ENCODE data around the gene ZDHHC14.

ZDHHC14 gene

DNA sequence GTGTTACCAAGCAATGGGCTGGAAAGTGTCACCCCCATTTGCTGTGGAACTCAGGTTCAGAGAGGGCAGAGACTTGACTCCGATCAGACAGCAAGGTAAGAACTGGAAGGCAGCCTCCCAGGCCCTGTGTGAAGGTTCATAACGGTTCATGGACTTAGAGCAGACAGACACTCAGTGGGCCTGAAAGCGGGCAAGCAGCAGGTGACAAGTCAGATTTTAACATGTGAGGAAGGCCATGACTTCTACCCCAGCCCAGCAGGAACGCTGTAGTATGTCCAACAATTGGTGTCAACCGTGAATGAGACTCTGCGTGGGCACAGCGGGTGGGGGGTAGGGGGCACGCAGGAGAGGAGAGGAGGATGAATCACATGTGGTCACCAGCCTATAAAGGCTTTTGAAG, 224.5 kb downstream of the ZDHHC14 start:
- DNase-seq: no peak

- DNase-seq: no peak
Measured at GRCh38 chr6:157606516-157606915, 225.5 kb downstream of the ZDHHC14 start.

GRCh38 chr6:157607317-157608109, 226.5 kb downstream of the ZDHHC14 start:
- DNase-seq: no peak

DNA sequence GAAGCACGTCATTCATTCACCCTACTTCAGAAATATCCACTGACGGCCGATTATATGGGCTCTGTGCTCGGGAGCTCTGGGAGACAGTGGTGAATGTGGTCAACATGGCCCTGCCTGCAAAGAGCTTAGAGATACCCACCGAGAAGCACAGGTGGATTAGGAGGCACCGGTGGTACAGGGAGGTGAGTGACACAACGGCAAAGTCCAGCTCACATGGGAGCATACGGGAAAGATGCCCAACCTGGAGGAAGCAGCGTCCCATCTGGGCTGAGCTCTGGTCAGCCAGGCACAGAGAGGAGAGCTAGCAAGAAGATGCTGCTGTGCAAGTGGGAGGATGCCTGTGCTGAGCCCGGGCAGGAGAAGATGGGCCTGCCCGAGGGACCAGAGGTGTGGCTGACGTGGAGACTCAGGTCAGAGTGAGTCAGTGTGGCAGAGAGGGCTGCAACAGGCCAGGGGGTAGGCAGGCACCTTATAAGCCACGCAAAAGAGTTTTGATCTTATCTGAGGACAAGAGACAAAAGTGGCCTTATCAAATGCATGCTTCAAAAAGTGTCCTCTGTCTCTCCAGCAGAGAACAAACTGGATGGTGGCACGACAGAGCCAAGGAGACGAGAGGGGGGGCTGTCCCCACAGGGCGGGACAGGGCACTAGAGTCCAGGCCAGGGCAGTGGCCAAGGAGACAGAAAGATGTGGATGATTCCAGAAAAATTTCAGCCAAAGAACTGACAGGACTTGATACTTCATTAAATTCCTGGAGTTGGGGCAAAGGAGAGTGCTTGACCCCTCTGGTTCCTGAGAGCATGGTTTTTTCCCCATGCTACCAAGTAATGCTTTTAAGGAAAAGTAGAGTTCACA, 227.5 kb downstream of the ZDHHC14 start:
- no peak for DNase-seq

DNA sequence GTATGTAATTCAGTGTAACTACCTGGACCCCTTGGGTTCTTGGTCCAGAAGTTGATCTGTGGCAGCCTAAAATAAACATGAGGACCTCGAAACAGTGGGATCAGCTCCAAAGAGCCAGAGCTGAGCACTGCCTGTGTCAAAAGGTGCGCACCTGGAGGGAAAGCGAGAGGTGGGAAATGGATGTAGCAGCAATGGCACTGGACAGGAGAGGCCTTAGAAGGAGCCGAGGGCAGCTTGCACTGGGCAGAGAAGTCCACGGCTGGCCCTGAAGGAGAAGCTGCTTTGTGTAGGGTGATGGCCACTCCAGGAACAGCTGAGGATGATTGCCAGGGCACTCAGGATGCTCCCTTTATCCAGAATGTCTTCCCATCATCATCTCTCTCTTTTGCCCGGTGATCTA, 228.1 kb downstream of the ZDHHC14 start:
- no peak for DNase-seq

GRCh38 chr6:157609556-157609955, 228.6 kb downstream of the ZDHHC14 start:
- DNase-seq: no peak

- DNase-seq: no peak
Measured at GRCh38 chr6:157610451-157610999, 229.5 kb downstream of the ZDHHC14 start.

DNA sequence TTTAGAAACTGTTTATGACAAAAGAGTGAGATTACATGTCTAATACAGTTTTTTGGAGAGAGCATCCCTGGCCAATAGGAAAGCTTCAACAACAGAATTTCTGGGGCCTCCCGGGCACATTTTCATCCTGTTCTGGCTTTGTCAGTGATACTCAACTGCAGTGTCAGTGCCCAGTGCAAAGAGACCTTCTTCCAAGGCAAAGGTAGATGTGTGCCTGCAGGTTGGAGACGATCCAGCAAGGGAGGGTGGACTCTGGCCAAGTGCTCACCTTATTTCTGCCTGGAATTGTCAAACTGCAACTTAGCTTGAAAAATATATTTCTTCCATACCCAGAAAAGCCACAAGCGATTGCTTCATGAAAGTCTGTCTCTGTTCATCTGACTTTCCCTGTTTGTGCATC, 230.4 kb downstream of the ZDHHC14 start:
- DNase-seq: no peak

DNA sequence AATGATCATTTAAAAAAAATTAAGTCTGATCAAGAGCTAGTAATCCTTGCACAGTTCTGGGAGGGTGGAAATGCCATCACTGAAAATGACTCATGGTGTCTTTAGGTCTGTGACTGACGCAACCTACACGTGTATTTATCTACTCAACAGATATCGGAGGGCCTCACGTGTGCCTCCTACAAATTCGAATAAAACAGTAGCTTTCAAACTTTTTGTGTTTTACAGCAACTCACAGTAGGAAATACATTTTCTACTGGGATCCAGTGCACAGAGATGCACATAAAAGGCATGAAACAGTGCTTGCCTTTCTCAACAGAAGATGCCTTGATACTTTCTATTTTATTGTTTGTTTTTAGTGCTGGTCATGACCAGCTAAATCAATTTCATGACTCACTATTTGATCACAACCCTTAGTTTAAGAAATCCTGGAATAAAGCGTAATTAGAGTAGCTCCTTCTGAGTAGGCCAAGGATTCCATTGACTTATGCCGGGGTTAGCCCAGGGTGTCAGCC, 232.1 kb downstream of the ZDHHC14 start:
- DNase-seq: no peak

DNA sequence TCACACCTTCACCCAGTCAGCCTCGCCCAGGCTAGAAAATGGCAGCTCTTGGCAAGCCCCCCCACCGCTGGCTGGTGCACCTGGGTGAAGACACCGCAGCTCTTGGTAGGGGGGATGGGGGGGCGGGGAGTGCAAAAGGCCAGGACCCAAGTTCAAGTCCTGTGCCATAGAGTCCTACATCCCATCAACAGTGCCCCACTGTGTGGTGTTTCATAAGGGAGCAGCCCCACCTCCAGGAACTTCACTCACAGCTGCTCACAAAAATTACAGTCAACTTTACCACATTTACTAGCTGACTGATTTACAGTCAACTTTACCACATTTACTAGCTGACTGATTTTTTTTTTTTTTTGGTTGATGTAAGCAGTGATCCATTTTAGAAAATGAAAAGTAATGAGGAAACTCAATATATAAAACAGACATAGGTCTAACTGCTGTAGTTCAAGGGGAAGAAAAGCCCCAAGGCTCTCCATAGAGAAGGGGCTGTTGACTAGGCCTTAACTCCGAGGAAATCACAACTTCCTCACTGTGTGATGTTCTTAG, 233.1 kb downstream of the ZDHHC14 start:
- no peak for DNase-seq

GRCh38 chr6:157615420-157615769, 234.4 kb downstream of the ZDHHC14 start:
- DNase-seq: no peak

- DNase-seq: no peak
Measured at GRCh38 chr6:157615951-157616350, 235.0 kb downstream of the ZDHHC14 start.

DNA sequence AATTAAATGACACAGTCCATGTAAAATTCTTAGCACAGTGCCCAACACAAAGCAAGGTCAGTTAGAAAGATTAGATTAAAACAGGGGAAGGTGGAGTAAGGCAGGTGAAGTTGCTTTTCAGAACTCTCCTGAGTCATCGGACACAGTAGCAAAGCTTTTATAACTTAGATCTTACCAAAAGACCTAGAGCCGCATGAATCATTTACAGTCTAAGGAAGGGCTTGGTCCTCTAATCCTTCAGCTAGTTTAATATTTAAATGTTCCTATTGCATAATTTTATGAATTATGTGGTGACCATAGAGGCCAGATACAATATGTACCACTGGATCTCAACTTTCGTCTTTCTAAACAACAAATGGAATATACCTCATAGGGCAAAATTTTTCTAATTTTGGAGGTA, 240.0 kb downstream of the ZDHHC14 start:
- no peak for DNase-seq

GRCh38 chr6:157621406-157621805, 240.4 kb downstream of the ZDHHC14 start:
- DNase-seq: no peak

GRCh38 chr6:157622427-157622826, 241.4 kb downstream of the ZDHHC14 start:
- DNase-seq: no peak

- DNase-seq: no peak
Measured at GRCh38 chr6:157625111-157625510, 244.1 kb downstream of the ZDHHC14 start.

DNA sequence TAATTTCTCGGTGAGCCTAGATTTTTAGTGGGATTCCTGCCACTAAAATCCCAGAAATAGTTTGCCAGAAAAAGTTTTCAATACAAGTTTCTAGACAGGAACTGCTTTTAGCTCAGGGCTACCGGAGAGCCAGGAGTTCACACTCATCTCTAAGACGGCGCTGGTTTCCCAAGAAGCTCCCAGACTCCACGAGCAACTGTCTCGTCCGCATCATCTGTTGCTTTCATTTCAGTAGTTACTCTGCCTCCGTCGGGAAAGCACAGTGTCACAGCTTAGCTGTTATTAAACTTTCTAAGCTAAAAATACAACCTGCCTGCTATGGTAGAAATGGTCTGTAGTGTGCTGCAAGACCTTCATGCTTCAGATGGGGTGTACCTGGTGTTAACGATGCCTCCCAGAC, 244.8 kb downstream of the ZDHHC14 start:
- DNase-seq: no peak

GRCh38 chr6:157627195-157627966, 246.4 kb downstream of the ZDHHC14 start:
- no peak for DNase-seq

DNA sequence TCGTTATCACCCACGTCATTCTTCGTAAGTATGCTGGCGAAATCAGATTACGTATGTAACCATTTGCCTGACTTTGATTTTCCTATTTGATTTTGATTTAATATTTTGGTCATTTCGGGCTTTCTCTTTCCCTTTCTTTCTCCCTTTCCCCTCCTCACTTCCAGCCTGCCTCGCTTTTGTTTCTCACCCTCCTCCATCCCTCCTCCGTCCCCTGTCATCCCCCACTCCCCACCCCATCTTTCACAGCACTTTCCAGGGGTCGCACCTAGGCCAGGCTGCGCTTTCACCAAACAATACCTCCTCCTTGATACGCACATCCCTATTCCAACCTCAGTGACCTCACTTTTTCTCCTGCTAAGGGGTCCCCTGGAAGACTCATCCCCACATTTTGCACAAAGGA, 247.5 kb downstream of the ZDHHC14 start:
- DNase-seq: no peak

DNA sequence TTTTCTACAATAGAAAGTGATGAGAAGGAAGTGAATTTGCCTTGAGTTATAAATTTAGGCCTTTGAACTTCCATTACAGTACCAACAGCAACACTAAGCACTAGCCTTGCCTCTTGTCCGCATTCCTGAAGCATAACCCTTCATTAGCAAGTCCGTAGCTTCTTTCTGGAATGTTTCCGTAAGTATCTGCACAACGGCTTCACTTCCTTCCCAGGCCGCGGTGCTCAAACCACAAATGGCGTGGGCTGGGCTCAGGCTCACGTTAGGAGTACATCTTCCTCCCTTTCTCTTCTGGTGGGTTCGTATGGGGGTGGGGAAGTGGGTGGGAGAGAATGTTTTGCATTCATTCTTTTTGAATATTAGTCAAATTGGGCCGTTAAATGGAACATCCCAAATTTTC, 248.2 kb downstream of the ZDHHC14 start:
- DNase-seq: no peak

- DNase-seq: no peak
Measured at GRCh38 chr6:157630463-157631080, 249.6 kb downstream of the ZDHHC14 start.

DNA sequence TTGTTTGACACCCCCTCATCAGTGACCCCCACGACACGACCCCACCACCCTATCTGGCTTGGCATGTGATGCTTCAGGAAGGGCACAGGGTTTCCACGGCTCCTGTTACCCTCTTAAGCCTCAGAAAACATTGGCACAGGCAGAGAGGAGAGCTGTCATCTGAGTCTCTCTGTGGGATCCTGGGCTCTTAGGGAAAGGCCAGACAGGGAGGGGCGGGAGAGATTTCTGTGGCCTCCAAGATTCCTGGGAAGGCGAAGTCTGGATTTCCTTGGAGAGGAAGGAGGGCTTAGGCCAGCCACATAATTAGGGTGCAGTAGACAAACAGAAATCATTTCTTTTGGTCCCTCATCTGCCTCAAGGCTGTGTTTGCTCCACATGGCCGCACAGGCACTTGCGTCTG, 250.4 kb downstream of the ZDHHC14 start:
- peak; percentile 49 for DNase-seq

All from eye (tissue), 1 donor.